H1 (cell line): ENCODE data around the gene SHISA7. TPM values are rescaled to one million over a fixed set of nuclear protein-coding genes. Genes with fewer than 3 reads are reported as not detected.

ENCODE experiments used
- CTCF ChIA-PET: fragments of 300-600 bp; sonication (Branson Sonifier 250); formaldehyde crosslinking; loops from one replicate; lab custom pipeline; 2021; ENCODE audit not compliant: partially characterized antibody; lab: Charles Lee
- POLR2A ChIA-PET: fragments of 300-600 bp; sonication (Branson Sonifier 250); formaldehyde crosslinking; loops from one replicate; lab custom pipeline; 2021; ENCODE audit warnings: inconsistent platforms; ENCODE audit not compliant: partially characterized antibody; lab: Charles Lee
- DNase-seq, 2 experiments: peaks; one replicate each; pipeline versions ENCODE4 v3.0.0 to v3.0.0-alpha.2; 2010 to 2022; ENCODE audit warnings: low spot score in 2 of 2, low read depth in 1 of 2, mixed read lengths in 1 of 2
- FAIRE-seq: peaks from 2 replicates; lab custom pipeline; 2011; peaks lifted over from hg19 to GRCh38; lab: Jason Lieb, UNC
- H2AFZ ChIP-seq: 2 replicates; pipeline ENCODE4 v1.8.1; 2012; ENCODE audit warnings: low read length, inconsistent platforms
- H2AK5ac ChIP-seq: 2 replicates; pipeline ENCODE4 v1.6.1; 2013; ENCODE audit warnings: low read depth, low read length
- H2BK120ac ChIP-seq: replicated peaks from 2 replicates; pipeline ENCODE3; 2013; ENCODE audit warnings: low read depth, low read length, inconsistent platforms
- H2BK12ac ChIP-seq: 2 replicates; pipeline ENCODE4 v1.6.1; 2013; ENCODE audit warnings: low read depth, low read length
- H2BK15ac ChIP-seq: 2 replicates; pipeline ENCODE4 v1.6.1; 2013; ENCODE audit warnings: low read length
- H2BK20ac ChIP-seq: 2 replicates; pipeline ENCODE4 v1.6.1; 2013; ENCODE audit warnings: low read length
- H2BK5ac ChIP-seq: 2 replicates; pipeline ENCODE4 v1.6.1; 2013; ENCODE audit warnings: low read depth, low read length
- H3K14ac ChIP-seq: 2 replicates; pipeline ENCODE4 v1.6.1; 2013; ENCODE audit warnings: inconsistent platforms; ENCODE audit not compliant: insufficient read length
- H3K18ac ChIP-seq: 2 replicates; pipeline ENCODE4 v1.6.1; 2013; ENCODE audit warnings: low read length; ENCODE audit errors: extremely low read depth
- H3K23ac ChIP-seq: 2 replicates; pipeline ENCODE4 v1.6.1; 2013; ENCODE audit warnings: inconsistent platforms; ENCODE audit not compliant: insufficient read length
- H3K23me2 ChIP-seq: 2 replicates; pipeline ENCODE4 v1.6.1; 2013; ENCODE audit warnings: low read depth, low read length
- H3K27ac ChIP-seq: 2 replicates; pipeline ENCODE4 v1.6.1; 2011; ENCODE audit warnings: low read depth, low read length, inconsistent platforms
- H3K27me3 ChIP-seq, 4 experiments: replicated peaks in 1 of 4; 1 replicate in 1 of 4; 2 replicates in 3 of 4; pipeline versions ENCODE4 v1.6.1 to v1.8.1; 2011 to 2013; ENCODE audit warnings: low read length in 3 of 4, mild to moderate bottlenecking in 3 of 4, inconsistent platforms in 2 of 4, mixed read lengths in 2 of 4, moderate library complexity in 1 of 4; ENCODE audit not compliant: control insufficient read depth in 3 of 4, insufficient read depth in 3 of 4; ENCODE audit errors: extremely low read depth in 1 of 4
- H3K36me3 ChIP-seq, 4 experiments: 2 replicates each; pipeline versions ENCODE4 v1.6.1 to v1.8.1; 2011 to 2013; ENCODE audit warnings: mild to moderate bottlenecking in 4 of 4, low read length in 3 of 4, moderate library complexity in 2 of 4, control low read depth in 1 of 4, inconsistent platforms in 1 of 4; ENCODE audit not compliant: insufficient read depth in 4 of 4, control insufficient read depth in 2 of 4
- H3K4ac ChIP-seq: replicated peaks from 2 replicates; pipeline ENCODE3; 2013; ENCODE audit warnings: low read length, low read depth, mixed read lengths, inconsistent platforms; ENCODE audit not compliant: insufficient read length
- H3K4me1 ChIP-seq, 4 experiments: replicated peaks in 1 of 4; 1 replicate in 1 of 4; 2 replicates in 3 of 4; pipeline versions ENCODE4 v1.6.1 to v1.8.1; 2011 to 2013; ENCODE audit warnings: low read length in 3 of 4, inconsistent platforms in 2 of 4, mixed read lengths in 1 of 4; ENCODE audit not compliant: insufficient read depth in 4 of 4, control insufficient read depth in 3 of 4
- H3K4me2 ChIP-seq, 2 experiments: 2 replicates each; pipeline versions ENCODE4 v1.6.1 to v1.8.1; 2011 to 2013; ENCODE audit warnings: low read depth in 2 of 2, low read length in 2 of 2, control low read depth in 1 of 2, inconsistent platforms in 1 of 2, mild to moderate bottlenecking in 1 of 2; ENCODE audit not compliant: insufficient read depth in 1 of 2
- H3K4me3 ChIP-seq, 4 experiments: fragments of 200-600, 300-600 bp in 1 of 4; sonication (generic), shearing (Covaris generic), sonication (Bioruptor Twin) in 1 of 4; 2 replicates each; pipeline versions ENCODE4 v1.5.1 to v1.8.1; 2011 to 2016; ENCODE audit warnings: low read length in 4 of 4, low read depth in 3 of 4, control low read depth in 2 of 4, inconsistent platforms in 2 of 4, mild to moderate bottlenecking in 2 of 4, mixed read lengths in 1 of 4, moderate library complexity in 1 of 4; ENCODE audit not compliant: insufficient read depth in 2 of 4; ENCODE audit errors: extremely low read depth in 1 of 4
- H3K56ac ChIP-seq: replicated peaks from 2 replicates; pipeline ENCODE3; 2013; ENCODE audit warnings: low read depth, mild to moderate bottlenecking, mixed read lengths, low read length, inconsistent platforms; ENCODE audit not compliant: insufficient read length
- H3K79me1 ChIP-seq: 2 replicates; pipeline ENCODE4 v1.6.1; 2013; ENCODE audit warnings: low read depth, low read length, control low read depth
- H3K79me2 ChIP-seq, 2 experiments: 2 replicates each; pipeline versions ENCODE4 v1.6.1 to v1.8.1; 2012 to 2013; ENCODE audit warnings: low read length in 2 of 2, mild to moderate bottlenecking in 2 of 2, inconsistent platforms in 1 of 2; ENCODE audit not compliant: insufficient read depth in 2 of 2, control insufficient read depth in 1 of 2
- H3K9ac ChIP-seq, 4 experiments: replicated peaks in 1 of 4; 1 replicate in 1 of 4; 2 replicates in 3 of 4; pipeline versions ENCODE4 v1.6.1 to v1.8.1; 2011 to 2013; ENCODE audit warnings: low read depth in 3 of 4, low read length in 3 of 4, control low read depth in 2 of 4, mild to moderate bottlenecking in 2 of 4, moderate library complexity in 2 of 4, inconsistent platforms in 1 of 4; ENCODE audit errors: extremely low read depth in 1 of 4
- H3K9me3 ChIP-seq, 2 experiments: 2 replicates each; pipeline versions ENCODE4 v1.6.1 to v1.8.1; 2012 to 2013; ENCODE audit warnings: mild to moderate bottlenecking in 2 of 2, moderate library complexity in 2 of 2, control low read depth in 1 of 2, inconsistent platforms in 1 of 2, low read depth in 1 of 2, low read length in 1 of 2, mixed read lengths in 1 of 2; ENCODE audit not compliant: insufficient read depth in 2 of 2
- H4K20me1 ChIP-seq, 2 experiments: replicated peaks in 1 of 2; 2 replicates each; pipeline versions ENCODE3 to v1.8.1; 2011 to 2013; ENCODE audit warnings: inconsistent platforms in 2 of 2, low read length in 2 of 2, mild to moderate bottlenecking in 1 of 2; ENCODE audit not compliant: insufficient read depth in 2 of 2, control insufficient read depth in 1 of 2
- H4K5ac ChIP-seq: 2 replicates; pipeline ENCODE4 v1.6.1; 2013; ENCODE audit warnings: low read length, low read depth, mixed read lengths, inconsistent platforms; ENCODE audit not compliant: insufficient read length
- H4K8ac ChIP-seq: 2 replicates; pipeline ENCODE4 v1.8.0; 2013; ENCODE audit warnings: mild to moderate bottlenecking, moderate library complexity, low read length, inconsistent platforms; ENCODE audit not compliant: insufficient read depth; ENCODE audit errors: extremely low read depth
- H4K91ac ChIP-seq: replicated peaks from 2 replicates; pipeline ENCODE3; 2013; ENCODE audit warnings: low read length, mixed read lengths, inconsistent platforms; ENCODE audit not compliant: insufficient read length
- SAP30 ChIP-seq: fragments of 300-600 bp; sonication (generic); IDR thresholded peaks from 2 replicates; pipeline ENCODE4 v1.7.1; 2012; ENCODE audit warnings: low read length, moderate library complexity, mild to moderate bottlenecking, inconsistent platforms; ENCODE audit not compliant: insufficient read depth, insufficient replicate concordance
- SIN3A ChIP-seq, 2 experiments: IDR thresholded peaks in 1 of 2; conservative IDR thresholded peaks in 1 of 2; 2 replicates each; pipeline ENCODE4 v1.6.1; 2011 to 2012; ENCODE audit warnings: low read length in 2 of 2, improper control_type of control experiment in 1 of 2, low read depth in 1 of 2, mild to moderate bottlenecking in 1 of 2
- WGBS, 2 experiments: shearing (Covaris generic) in 1 of 2; methylation state at CpG; one replicate each; pipeline versions ENCODE4 v1.1.6 to v1.1.7; 2013 to 2015; ENCODE audit warnings: low lambda C conversion rate in 2 of 2, mixed read lengths in 2 of 2, inconsistent platforms in 1 of 2, low coverage in 1 of 2, missing lambda C conversion rate in 1 of 2; ENCODE audit not compliant: insufficient replicate concordance in 2 of 2, insufficient coverage in 1 of 2, insufficient read length in 1 of 2; ENCODE audit errors: extremely low coverage in 1 of 2, missing lambda C conversion rate in 1 of 2; 5-methylcytosine and 5-hydroxymethylcytosine counted together
- polyA plus RNA-seq, 7 experiments: library from polyadenylated mRNA; depleted of rRNA in 3 of 7; stranded (reverse) in 5 of 7; unstranded in 2 of 7; fragments of >200 nt in 5 of 7; fragments of 200-250 nt in 2 of 7; gene quantifications; 1 replicate in 5 of 7; 2 replicates in 1 of 7; 4 replicates in 1 of 7; pipeline versions ENCODE4 v1.2.1 to v1.2.3, GENCODE V29; 2011 to 2013; ENCODE audit warnings: missing spikeins in 2 of 7, mixed read lengths in 2 of 7
- total RNA-seq: library from RNA; stranded (reverse); fragmentation: NEBNext Ultra II Directional; extraction: Animal tissue kit (Norgen Biotek cat#: 25700); gene quantifications from 2 replicates; pipeline ENCODE4 v1.2.1, GENCODE V29; 2021

SHISA7 gene
- total and polyA plus RNA-seq, 2 of the 8 experiments (the other 6 are each of a cell fraction or from before 2014, with no cell fraction given), result 0.76 to 1.0 TPM

DNA sequence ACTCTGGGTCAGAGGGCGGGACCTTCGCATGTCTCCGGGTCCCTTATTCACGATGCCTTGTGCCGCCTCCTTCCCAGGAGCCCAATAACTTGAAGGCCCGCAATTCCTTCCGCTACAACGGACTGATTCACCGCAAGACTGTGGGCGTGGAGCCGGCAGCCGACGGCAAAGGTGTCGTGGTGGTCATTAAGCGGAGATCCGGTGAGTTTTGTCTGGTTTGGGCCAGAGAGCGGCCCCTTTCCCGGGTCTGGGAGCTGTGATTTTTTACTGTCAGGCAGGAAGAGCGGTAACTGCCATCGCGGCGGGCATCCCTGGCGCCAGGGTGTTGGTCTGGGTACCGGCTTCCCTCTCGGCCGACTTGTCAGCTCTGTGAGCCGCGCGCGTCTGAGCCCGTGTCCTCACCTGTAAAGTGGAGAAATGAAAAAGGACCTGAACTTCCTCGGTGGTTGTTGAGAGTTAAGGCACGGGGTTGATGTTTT lies 56.6 kb downstream of the SHISA7 start:
- FAIRE-seq, result no peak
- WGBS, 2 experiments, result 12% methylated on average over 33 of the region's 33 CpGs; no CpG with 5 or more reads in 1 of the 2 experiments

More for the DNA sequence above, 56.6 kb downstream of the SHISA7 start:
- H2AFZ ChIP-seq, result no peak overlapping the region
- H2BK12ac ChIP-seq, result no peak overlapping the region
- H3K27ac ChIP-seq, result no peak overlapping the region
- H2BK15ac ChIP-seq, result no peak overlapping the region
- ChIA-PET POLR2A (interaction anchor here (0.7 to 26.7 kb wide), 18 partner anchors 10 to 268 kb away, joined by 3 to 874 read pairs (median 4); partner anchors contain the start of genes HSPBP1, IL11, KMT5C and TMEM190), CTCF (interaction anchor here (0.9 to 6.1 kb wide), 4 partner anchors 16 to 84 kb away, joined by 3 to 39 read pairs (median 8); no protein-coding TSS in a partner anchor)
- peak overlapping the region; percentile 35 for H3K56ac ChIP-seq
- H3K27me3 ChIP-seq, result peaks cover 0 to 6% (median 3%) of the 10 kb centered on the region in 4 experiments; a peak in 3 of 7 replicates
- H3K14ac ChIP-seq, result no peak overlapping the region
- DNase-seq, result no peak
- no peak overlapping the region for H2BK120ac ChIP-seq
- H4K5ac ChIP-seq, result peak overlapping the region; percentile 37
- no peak overlapping the region for H2BK20ac ChIP-seq
- H4K8ac ChIP-seq, result no peak overlapping the region
- no peak overlapping the region for H2AK5ac ChIP-seq
- H4K91ac ChIP-seq, result peak overlapping the region; percentile 25
- H2BK5ac ChIP-seq, result peak overlapping the region; percentile 85
- H3K79me1 ChIP-seq, result peaks cover 33% of the 10 kb centered on the region
- no peak overlapping the region for H3K23ac ChIP-seq
- no peaks in the 10 kb centered on the region for H3K9me3 ChIP-seq
- H3K18ac ChIP-seq, result no peak overlapping the region
- H4K20me1 ChIP-seq, result peaks cover 25 to 50% of the 10 kb centered on the region in 2 experiments
- TF ChIP-seq SAP30 (no peak), SIN3A (conservative IDR thresholded peaks at IDR 0.05 in 1 of 2, IDR thresholded peaks at IDR 0.05 in 1 of 2; ENCODE audit: low read depth in 1 of 2, low read length in 2 of 2) (0 out of 4 replicates have a peak, but pooled peaks of 1 of the 2 experiments have one; percentile 37)
- H3K4me3 ChIP-seq, result peak overlapping the region; percentile 89 to 97 (median 94)
- H3K4me2 ChIP-seq, result peak overlapping the region; percentile 87 to 95
- peaks cover 17 to 27% of the 10 kb centered on the region in 2 experiments; a peak in 3 of 4 replicates for H3K79me2 ChIP-seq
- peaks cover 23 to 35% (median 26%) of the 10 kb centered on the region in 4 experiments for H3K36me3 ChIP-seq
- H3K9ac ChIP-seq, result peak overlapping the region; percentile 65 to 92 (median 77)
- peaks cover 0 to 50% (median 40%) of the 10 kb centered on the region in 4 experiments; a peak in 6 of 7 replicates for H3K4me1 ChIP-seq
- no peak overlapping the region for H3K4ac ChIP-seq
- H3K23me2 ChIP-seq, result peaks cover 30% of the 10 kb centered on the region
